ENCODE results near the gene HEXD. TPM values are rescaled to one million over a fixed set of nuclear protein-coding genes. Genes with fewer than 3 reads are reported as not detected.
"Not testable (repeated sequence)": the region's sequence is repeated elsewhere in the genome, so short reads cannot be mapped to it uniquely, and the experiment has no call there.

Gene HEXD
- total RNA-seq, 2 donors from 2014 or later: 76.1 to 145 TPM

DNA sequence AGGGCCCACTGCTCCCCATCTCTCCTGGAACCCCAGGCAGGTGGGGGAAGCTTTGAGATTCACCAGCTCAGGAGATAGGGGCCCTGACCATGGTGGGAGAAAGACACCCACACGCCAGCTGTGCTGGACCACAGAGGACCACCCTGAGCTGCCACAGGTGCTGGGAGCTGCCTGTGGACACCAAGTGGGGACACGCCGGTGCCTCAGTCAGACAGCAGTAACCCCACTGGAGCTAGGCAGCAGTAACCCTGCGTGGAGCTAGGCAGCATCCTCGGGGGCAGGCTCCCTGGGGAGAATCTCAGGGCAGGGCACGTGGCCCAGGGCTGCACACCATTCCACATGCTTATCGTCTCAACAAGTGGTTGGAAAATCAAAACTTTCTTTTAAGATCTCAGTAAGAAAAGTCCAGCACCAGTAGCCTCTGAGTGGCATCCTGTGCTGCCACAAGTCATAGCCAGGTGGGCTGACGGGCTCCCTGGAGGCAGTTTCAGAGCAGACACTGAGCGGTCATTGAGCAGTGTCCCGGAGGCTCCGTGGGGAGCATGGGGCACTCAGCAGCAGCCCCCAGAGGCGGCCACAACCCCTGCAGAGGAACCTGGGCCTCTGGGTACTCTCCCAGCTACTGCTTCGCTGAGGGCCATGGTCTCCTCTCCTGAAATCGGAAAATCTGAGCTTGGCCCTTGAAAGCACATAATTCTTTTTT, 8.0 kb upstream of the HEXD start:
- peaks cover 6% of the 10 kb centered on the region for H3K4me1 ChIP-seq (replicated peaks)
- H3K9me3 ChIP-seq: no peaks in the 10 kb centered on the region
- TF ChIP-seq POLR2AphosphoS5 (IDR thresholded peaks at IDR 0.05) (no peak), POLR2A (IDR thresholded peaks at IDR 0.05) (no peak)
- TF ChIP-seq, protein P1, sequence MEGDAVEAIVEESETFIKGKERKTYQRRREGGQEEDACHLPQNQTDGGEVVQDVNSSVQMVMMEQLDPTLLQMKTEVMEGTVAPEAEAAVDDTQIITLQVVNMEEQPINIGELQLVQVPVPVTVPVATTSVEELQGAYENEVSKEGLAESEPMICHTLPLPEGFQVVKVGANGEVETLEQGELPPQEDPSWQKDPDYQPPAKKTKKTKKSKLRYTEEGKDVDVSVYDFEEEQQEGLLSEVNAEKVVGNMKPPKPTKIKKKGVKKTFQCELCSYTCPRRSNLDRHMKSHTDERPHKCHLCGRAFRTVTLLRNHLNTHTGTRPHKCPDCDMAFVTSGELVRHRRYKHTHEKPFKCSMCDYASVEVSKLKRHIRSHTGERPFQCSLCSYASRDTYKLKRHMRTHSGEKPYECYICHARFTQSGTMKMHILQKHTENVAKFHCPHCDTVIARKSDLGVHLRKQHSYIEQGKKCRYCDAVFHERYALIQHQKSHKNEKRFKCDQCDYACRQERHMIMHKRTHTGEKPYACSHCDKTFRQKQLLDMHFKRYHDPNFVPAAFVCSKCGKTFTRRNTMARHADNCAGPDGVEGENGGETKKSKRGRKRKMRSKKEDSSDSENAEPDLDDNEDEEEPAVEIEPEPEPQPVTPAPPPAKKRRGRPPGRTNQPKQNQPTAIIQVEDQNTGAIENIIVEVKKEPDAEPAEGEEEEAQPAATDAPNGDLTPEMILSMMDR (IDR thresholded peaks at IDR 0.05): no peak
- intact Hi-C loops (cut with DNase I): loop anchor here (10.0 kb wide), 1 partner anchor 205 kb away; no protein-coding TSS in a partner anchor
- H3K27ac ChIP-seq: no peak overlapping the region
- no peak for DNase-seq (ENCODE audit: low spot score)
- H3K36me3 ChIP-seq: no peaks in the 10 kb centered on the region
- no peaks in the 10 kb centered on the region for H3K27me3 ChIP-seq (replicated peaks; ENCODE audit: insufficient read depth)
- no peak overlapping the region for H3K4me3 ChIP-seq
- WGBS: 94% methylated on average over 14 of the region's 14 CpGs

DNA sequence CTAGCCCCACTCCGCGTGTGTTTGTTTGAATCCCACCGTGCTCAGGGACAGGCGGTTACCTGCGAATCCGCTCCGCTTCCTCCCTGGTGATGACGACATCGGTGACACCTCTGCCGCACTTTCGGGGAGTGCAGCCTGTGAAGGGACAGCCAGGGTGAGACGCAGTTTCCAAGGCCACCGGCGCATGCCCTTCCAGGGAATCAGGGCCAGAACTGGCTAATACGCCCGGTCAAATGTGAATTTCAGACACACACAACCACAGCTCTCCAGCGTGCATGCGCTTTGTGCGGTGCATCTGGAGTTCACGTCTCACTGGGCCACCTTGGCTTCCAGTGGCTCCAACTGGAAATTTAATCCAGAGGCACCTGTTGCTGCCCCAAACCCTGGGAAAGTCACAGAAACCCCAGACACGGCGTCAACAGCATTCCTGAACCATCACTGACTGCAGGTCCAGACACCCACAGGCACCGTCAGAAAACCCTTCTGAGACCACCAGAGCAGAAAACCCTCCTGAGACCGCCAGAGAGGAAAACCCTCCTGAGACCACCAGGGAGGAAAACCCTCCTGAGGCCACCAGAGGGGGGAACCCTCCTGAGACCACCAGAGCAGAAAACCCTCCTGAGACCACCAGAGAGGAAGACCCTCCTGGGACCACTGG, 6.6 kb upstream of the HEXD start:
- DNase-seq (ENCODE audit: low spot score): no peak
- no peak for TF ChIP-seq POLR2AphosphoS5 (IDR thresholded peaks at IDR 0.05)
- TF ChIP-seq POLR2A (IDR thresholded peaks at IDR 0.05): no peak
- TF ChIP-seq, protein P1 (IDR thresholded peaks at IDR 0.05): no peak
- no peaks in the 10 kb centered on the region for H3K27me3 ChIP-seq (replicated peaks; ENCODE audit: insufficient read depth)
- WGBS: 93% methylated on average over 24 of the region's 24 CpGs
- H3K4me1 ChIP-seq (replicated peaks): peaks cover 6% of the 10 kb centered on the region
- no peaks in the 10 kb centered on the region for H3K9me3 ChIP-seq
- intact Hi-C loops (cut with DNase I): loop anchor here (10.0 kb wide), 1 partner anchor 207 kb away; no protein-coding TSS in a partner anchor
- H3K4me3 ChIP-seq: no peak overlapping the region
- no peak overlapping the region for H3K27ac ChIP-seq
- H3K36me3 ChIP-seq: no peaks in the 10 kb centered on the region

DNA sequence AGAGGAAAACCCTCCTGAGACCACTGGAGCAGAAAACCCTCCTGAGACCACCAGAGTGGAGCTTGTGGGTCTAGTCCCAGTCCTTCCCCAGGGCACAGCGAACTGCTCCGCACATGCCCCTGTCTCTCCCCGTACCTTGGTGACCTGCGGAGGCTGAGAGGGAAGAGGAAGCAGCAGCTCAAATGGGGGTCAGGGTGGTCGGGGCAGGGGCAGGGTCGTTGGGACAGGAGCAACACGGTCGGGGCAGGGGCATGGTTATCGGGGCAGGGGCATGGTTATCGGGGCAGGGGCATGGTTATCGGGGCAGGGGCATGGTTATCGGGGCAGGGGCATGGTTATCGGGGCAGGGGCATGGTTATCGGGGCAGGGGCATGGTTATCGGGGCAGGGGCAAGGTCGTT, 6.1 kb upstream of the HEXD start:
- not testable (repeated sequence) for H3K4me1 ChIP-seq (replicated peaks); H3K9me3 ChIP-seq; H3K27me3 ChIP-seq (replicated peaks; ENCODE audit: insufficient read depth); H3K27ac ChIP-seq; H3K36me3 ChIP-seq; H3K4me3 ChIP-seq; DNase-seq (ENCODE audit: low spot score)
- 90% methylated on average over 16 of the region's 16 CpGs for WGBS
- intact Hi-C loops (cut with DNase I): loop anchor here (10.0 kb wide), 1 partner anchor 207 kb away; no protein-coding TSS in a partner anchor

DNA sequence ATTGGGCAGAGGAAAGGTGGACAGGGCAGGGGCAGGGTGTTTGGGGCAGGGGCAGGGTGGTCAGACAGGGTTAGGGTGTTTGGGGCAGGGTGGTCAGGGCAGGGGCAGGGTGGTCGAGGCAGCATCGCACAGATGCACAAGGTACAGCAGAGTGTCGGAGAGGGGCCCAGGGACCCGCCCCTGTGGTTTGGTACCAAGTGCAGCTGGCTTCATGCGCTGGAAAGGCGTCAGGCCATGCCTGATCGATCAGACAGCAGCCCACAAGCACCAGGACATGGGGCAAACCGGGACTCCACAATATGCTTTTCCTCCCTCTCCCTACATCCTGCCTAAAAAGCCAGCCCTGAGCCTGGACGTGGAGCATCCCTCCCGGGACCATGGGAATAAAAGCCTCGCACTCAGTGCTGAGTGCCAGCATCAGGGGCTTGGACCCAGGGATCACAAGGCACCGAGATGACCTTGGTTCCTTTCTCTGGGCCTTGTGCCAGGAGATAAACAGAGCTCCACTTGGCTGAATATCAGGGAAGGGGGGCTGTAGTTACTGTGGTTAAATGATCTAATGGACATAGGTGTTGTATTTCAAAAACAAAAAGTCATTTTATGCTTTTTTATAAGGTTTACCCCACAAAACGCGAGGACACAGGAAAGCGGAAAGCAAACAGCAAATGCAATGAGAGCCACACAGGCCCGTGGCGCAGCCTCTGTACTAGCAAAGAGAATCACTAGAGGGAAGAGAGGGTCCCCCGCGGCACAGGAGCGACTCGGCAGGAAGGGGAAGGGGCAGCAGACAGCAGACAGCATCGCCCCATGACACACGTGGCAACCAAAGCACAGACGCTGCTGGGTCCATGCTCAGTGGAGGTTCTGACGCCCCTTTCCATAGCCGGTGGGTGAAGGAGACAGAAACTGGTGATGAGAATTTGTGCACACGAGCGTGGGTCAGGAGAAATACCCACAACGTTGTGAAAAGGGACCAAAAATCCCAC, 5.3 kb upstream of the HEXD start:
- no peak overlapping the region for H3K4me3 ChIP-seq
- no peak for TF ChIP-seq POLR2AphosphoS5 (IDR thresholded peaks at IDR 0.05)
- TF ChIP-seq POLR2A (IDR thresholded peaks at IDR 0.05): no peak
- TF ChIP-seq, protein P1 (IDR thresholded peaks at IDR 0.05): no peak
- H3K4me1 ChIP-seq (replicated peaks): peaks cover 6% of the 10 kb centered on the region
- no peaks in the 10 kb centered on the region for H3K27me3 ChIP-seq (replicated peaks; ENCODE audit: insufficient read depth)
- H3K27ac ChIP-seq: no peak overlapping the region
- no peaks in the 10 kb centered on the region for H3K9me3 ChIP-seq
- intact Hi-C loops (cut with DNase I): loop anchor here (10.0 kb wide), 1 partner anchor 208 kb away; no protein-coding TSS in a partner anchor
- H3K36me3 ChIP-seq: no peaks in the 10 kb centered on the region
- 86% methylated on average over 29 of the region's 29 CpGs for whole genome bisulfite sequencing
- DNase-seq (ENCODE audit: low spot score): no peak
